HPDE6-E6E7 (cell line): ENCODE measurements around the gene LINC00237.

ENCODE experiments used
- DNase-seq: peaks from one replicate; pipeline ENCODE4 v3.0.0; 2011; ENCODE audit warnings: missing footprints; ENCODE audit errors: extremely low spot score

Gene LINC00237

GRCh38 chr20:21106171-21107017 is at the start of gene LINC00237:
Gene LINC00237 (minus strand): TSS chr20:21106358.
- DNase-seq, result no peak

DNA sequence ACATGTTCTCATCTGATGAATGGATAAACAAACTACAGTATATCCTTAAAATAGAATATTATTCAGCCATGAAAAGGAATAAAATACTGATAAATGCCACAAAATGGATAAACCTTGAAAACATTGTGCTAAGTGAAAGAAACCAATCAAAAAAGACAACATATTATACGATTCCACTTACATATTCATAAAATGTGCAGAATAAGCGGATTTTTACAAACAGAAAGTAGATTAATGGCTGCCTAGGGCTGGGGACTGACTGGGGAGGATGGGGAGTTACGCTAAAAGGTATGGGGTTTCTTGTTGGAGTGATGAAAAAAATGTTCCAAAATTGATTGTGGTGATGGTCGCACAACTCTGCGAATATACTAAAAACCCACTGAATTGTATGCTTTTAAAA is 49.1 kb upstream of the LINC00237 start:
- no peak for DNase-seq

DNA sequence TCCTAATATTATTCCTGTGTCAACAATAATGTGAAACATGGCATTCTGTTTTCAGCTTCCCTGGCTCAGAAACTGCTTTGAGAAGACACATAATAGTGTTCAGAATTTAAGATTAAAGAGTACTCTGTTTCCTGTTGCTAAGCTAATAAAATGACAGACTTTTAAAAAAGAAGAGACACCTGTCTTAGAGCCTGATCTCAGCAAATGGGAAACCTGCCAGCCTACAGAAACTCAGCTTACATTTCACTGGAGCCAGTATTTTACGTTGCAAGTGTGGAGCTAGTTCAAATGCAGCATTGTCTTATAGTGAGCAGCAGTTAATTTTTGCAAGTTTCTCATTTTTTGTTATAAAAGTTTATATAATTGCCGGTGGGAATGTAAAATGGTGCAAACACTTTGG is 48.5 kb upstream of the LINC00237 start:
- DNase-seq, result no peak

- no peak for DNase-seq
Observed at GRCh38 chr20:21151791-21152190, 45.6 kb upstream of the LINC00237 start.

GRCh38 chr20:21149344-21149743 is 43.2 kb upstream of the LINC00237 start:
- DNase-seq, result no peak

DNA sequence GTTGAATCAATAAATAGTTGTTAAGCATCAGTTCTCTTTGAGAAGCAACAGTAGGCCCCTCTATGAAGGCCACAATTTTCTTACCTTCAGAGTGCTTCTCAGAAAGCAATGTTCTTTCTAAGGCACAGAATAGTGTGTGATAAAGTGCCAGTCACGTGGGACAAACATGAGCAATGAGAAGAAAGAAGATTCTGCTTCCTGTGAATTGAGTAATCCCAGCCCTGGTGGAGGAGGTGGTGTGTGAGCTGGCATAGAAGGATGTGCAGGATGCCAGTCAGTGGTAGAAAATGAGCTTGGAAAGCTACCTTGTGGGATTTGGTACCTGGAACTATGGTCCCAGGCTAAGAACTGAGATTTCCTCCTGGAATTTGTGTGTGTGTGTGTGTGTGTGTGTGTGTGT is 41.4 kb upstream of the LINC00237 start:
- DNase-seq, result no peak

DNA sequence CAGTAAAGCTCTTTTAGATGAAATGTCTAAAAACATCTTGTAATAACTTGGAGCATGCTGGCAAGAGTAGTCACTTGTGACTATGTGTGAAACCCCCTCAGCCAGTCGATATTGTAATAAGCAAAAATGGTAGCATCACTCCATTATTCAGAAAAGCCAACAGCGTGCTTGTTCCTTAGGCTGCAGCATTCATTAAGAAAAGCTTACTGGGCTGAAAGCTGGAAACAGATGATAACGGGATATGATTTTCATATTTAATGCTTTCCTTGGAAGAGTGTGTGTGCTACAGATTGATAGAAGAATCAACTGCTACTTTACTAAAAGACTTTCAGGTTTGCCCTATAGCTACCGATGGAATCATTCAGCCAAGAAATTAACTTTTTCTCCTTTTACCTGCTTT is 40.1 kb upstream of the LINC00237 start:
- DNase-seq, result no peak

DNA sequence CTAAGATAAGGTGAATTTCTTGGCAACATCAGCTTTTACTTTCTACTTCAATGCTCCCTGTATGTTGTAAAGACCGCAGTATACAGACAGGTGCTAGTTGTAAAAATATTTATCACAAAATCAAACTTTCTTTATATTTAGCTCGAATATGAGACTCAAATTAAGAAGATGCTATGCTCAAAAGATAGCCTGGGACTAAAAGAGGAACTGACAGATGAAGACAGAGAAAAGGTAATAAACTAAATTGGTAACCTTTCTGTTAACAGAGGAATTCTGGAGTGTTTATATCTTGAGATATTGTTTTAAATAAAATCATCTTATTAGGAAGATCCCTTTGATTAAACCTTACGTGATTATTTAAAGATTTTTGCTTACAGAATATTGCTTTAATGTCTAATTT is 39.3 kb upstream of the LINC00237 start:
- DNase-seq, result no peak

DNA sequence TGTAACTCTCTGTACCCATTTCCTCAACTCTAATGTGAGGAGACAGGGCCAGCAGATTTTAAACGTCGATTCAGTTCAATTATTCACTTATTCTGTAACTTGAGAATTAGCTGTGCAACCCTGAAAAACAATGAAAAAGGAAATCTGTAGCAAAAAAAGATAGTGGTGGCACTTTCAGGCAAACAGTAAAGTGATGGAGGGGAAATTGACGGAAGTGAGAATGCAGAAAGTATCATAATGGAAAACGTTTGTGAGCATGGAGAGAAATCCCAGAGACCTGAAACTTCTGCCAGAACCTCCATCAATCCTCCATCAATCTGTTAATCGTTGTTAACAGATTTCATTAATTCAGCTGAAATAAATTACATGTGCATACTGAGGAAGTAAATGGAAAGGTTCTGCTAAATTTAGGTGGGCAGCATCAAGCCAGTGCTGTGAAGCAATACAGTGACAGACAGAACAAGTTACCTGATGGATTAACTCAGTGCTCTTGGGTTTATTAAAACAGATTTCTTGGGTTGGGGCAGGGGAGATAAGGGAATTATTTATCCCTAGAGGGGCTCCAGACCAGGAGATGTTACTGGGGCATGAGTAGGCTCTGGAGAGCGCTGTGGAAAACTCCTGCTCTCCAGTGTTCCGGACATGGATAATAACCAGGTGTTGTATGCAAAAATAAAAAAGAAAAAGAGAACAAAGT is 37.2 kb upstream of the LINC00237 start:
- DNase-seq, result no peak

DNA sequence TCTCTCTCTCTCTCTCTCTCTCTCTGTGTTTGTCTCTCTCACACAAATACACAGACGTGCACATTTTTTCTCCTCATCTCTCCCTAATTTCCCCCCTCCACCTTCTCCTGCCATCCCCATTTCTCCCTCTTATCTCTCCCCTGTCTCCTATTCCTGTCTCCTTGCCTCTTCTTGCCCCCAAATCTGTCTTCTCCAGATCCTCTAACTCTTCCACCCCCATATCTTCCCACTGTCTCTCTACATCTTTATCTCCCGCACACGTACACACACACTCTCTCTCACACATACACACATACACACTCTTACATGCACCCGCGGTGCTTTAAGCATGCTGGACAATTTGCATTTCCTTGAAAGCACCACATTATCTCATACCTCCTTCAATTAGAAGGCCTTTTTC is 35.7 kb upstream of the LINC00237 start:
- DNase-seq, result no peak

DNA sequence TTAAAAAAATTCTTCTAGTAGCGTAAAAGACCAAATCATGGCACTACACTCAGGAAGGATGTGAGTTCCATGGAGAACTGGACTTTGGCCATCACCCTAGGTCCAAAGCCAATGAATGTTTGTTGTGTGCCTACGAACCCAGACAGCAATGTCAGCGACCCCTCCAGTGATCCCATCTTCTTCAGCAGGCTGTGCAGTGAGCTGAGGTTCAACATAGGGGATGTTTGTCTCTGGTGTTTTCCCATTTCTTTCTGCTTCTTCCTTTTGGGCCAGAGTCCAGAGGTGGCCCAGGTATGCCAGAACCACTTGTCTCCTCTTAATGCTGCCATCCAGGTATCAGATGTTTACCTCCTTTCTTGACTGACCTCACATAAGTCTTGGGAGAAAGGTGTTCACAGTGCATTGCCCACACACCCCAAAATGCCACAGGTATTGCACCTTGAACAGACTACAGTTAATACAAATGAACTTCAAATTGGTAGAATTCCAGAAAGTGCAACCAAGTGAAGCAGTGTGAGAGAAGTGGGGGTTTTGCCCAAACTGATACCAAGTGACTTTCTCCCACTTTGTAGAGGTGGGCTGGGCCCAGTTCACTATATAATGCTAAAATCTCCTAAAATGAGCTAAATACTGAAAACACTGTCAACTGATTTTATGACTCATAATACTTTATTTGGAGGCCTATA is 33.9 kb upstream of the LINC00237 start:
- no peak for DNase-seq

DNA sequence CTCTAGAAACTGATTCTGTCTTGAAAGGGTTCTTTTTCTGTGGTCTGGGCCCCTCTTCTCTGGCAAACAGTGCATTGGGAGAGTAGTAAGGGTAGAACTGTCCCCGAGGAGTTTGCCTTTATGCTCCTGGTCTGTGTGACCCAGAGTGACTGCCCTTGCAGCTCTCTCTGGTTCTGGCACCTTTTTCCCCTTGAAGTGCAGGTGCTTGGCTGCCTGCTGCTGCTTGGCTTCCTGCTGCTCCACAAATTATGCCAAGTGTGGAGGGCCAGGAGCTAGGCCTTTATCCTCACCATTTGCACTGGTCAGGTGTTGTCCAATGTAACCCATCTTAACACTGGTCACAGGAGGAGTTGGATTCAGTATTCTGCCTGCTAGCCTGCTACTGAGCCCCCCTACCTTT is 30.9 kb upstream of the LINC00237 start:
- no peak for DNase-seq

- no peak for DNase-seq
Observed at GRCh38 chr20:21136015-21136732, 30.0 kb upstream of the LINC00237 start.

GRCh38 chr20:21134883-21135493 is 28.8 kb upstream of the LINC00237 start:
- no peak for DNase-seq

DNA sequence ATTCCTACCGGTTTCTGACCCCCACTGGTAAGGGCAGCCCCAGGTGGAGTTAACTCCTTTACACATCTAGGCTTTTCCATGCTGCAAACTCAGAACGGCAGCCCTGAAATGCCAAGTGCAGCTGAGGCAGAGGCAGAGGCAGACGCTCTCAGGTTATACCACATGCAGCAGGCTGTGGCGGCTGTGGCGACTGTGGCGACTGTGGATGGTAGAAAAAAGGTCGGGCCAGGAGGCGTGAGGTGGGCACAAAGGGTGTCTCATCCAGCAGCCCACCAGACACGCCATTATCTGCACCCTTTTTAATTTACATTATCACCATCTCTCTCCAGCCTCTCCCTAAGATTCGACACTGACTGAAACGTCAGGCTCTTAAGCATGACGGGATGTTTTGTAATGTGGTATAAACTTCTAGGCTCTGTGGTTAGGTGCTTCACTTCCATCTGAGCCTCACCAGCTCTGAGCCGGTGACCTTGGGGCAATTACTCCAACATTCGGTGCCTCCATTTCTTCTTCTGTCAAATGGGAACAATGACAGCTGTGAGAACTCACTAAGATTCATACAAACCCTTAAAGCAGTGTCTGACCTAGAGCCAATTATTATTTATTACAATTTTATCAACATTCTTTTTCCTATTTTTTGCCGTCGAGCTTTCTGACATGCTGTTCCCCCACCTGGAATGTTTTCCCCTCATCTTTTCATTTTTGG is 27.9 kb upstream of the LINC00237 start:
- DNase-seq, result no peak

GRCh38 chr20:21133404-21133803 is 27.2 kb upstream of the LINC00237 start:
- no peak for DNase-seq

GRCh38 chr20:21129861-21130260 is 23.7 kb upstream of the LINC00237 start:
- DNase-seq, result no peak

DNA sequence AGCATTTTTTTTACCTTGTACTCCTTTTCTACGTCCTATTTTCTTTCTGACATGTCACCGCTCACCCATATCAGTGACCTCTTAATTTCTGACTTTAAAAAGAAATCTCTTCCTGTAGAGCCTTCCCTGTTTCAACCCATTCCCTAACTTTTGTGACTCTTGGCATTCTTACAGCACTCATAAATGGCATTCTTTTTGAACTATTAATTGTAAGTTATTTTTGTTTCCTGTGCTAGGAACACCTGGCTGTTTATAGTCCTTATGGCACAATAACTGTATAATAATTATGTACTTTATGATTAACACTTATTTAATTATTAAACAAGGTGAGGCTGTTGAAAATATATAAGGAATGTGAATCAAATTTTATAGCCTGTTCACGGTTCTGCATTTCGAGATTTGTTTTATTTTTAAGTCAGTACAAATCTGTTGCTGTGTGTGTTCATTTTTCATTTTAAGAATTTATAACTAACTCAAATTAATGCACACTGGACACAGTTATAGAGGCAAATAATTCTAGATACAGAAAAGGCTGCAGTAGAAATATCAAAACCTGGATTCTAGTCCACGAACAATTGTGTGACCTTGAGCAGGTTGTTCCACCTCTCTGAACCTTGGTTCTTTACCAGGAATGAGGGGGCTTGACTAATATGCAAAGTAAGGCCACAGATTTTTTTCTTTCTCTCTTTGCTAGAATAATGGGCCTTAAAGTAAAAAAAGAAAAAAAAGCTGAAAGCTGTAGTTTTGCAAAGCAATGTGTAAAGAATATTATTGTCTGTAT is 21.2 kb upstream of the LINC00237 start:
- no peak for DNase-seq

GRCh38 chr20:21126581-21126870 is 20.4 kb upstream of the LINC00237 start:
- DNase-seq, result no peak

- peak; percentile 94 for DNase-seq
Observed at GRCh38 chr20:21125849-21126580, 19.9 kb upstream of the LINC00237 start, which contains the start of gene KIZ. Gene KIZ (plus strand): TSS chr20:21126082. CDS start chr20:21126116, 34 bp downstream.
